Right lobe of liver (tissue), 6 donors: ENCODE data around the gene MROH8. TPM values are rescaled to one million over a fixed set of nuclear protein-coding genes. Genes with fewer than 3 reads are reported as not detected.
A peak's percentile ranks its signal among the peaks of the same experiment; 100 is the strongest.

Source experiments
- ATAC-seq, 4 donors: fragments of 200-7000 bp; cut with Tn5 transposase; one replicate each; pipeline ENCODE4 v1.9.1; 2020; ENCODE audit warnings: mild to moderate bottlenecking in 4 of 4, moderate library complexity in 4 of 4
- DNase-seq, 3 donors: peaks; one replicate each; pipeline ENCODE4 v3.0.0-alpha.2; 2020
- H3K27ac ChIP-seq, 3 donors: fragments of 200-600 bp; one replicate each; pipeline ENCODE4 v1.8.0; 2022
- H3K27me3 ChIP-seq, 2 donors: fragments of 200-600 bp; one replicate each; pipeline ENCODE4 v1.8.0; 2022
- H3K36me3 ChIP-seq, 4 donors: fragments of 200-600 bp; sonication (generic) in 1 of 4; one replicate each; pipeline versions ENCODE4 v1.5.1 to v1.8.0; 2017 to 2022; ENCODE audit warnings: control low read depth in 1 of 4
- H3K4me1 ChIP-seq, 4 donors: fragments of 200-600 bp; sonication (generic) in 1 of 4; one replicate each; pipeline versions ENCODE4 v1.5.1 to v1.8.0; 2017 to 2022; ENCODE audit warnings: control low read depth in 1 of 4
- H3K4me3 ChIP-seq, 3 donors: fragments of 200-600 bp; one replicate each; pipeline ENCODE4 v1.8.0; 2022
- H3K9me3 ChIP-seq, 4 donors: fragments of 200-600 bp; sonication (generic) in 1 of 4; one replicate each; pipeline versions ENCODE4 v1.5.1 to v1.8.0; 2017 to 2022; ENCODE audit warnings: control low read depth in 1 of 4
- POLR2A ChIP-seq: fragments of 450-650 bp; IDR thresholded peaks from one replicate; pipeline ENCODE4 v1.6.1; 2017; ENCODE audit warnings: antibody characterized with exemption, mild to moderate bottlenecking
- WGBS: methylation state at CpG from one replicate; pipeline ENCODE4 v1.1.6; 2018; ENCODE audit warnings: low coverage, low lambda C conversion rate; ENCODE audit not compliant: insufficient coverage; ENCODE audit errors: missing lambda C conversion rate; 5-methylcytosine and 5-hydroxymethylcytosine counted together
- intact Hi-C, 2 donors: fragments of 100-400 bp; cut with DNase I; formaldehyde crosslinking; loops; one replicate each; pipeline versions ENCODE4 v1.11.2 to v1.14.1; 2022
- total RNA-seq, 6 experiments: library from RNA; depleted of rRNA in 2 of 6; stranded (reverse); fragments of >200 nt in 2 of 6; fragmentation: NEBNext Ultra II Directional in 3 of 6; extraction: Animal tissue kit (Norgen Biotek cat#: 25700) in 3 of 6; gene quantifications; one replicate each; pipeline versions ENCODE4 v1.1.0 to v1.2.4, GENCODE V29; 2016 to 2023
- TF ChIP-seq, protein P1 (sequence below), 4 donors: fragments of 200-600 bp in 3 of 4; fragments of 450-650 bp in 1 of 4; IDR thresholded peaks; one replicate each; pipeline versions ENCODE4 v1.5.1 to v1.8.0; 2016 to 2022; ENCODE audit warnings: antibody characterized with exemption in 4 of 4, mild to moderate bottlenecking in 2 of 4
- donor health status: DM: no; HTN: yes; CAD: no.
- donor health status: DM: no; HTN: no; CAD: no.
- donor health status: DM: no; HTN: no; CAD: no.
- donor health status: DM: no; HTN: yes; CAD: no.
- donor health status: DM: no; HTN: yes; CAD: no.

The MROH8 gene
- total RNA-seq, 6 experiments from 2014 or later: 1.1 to 5.2 (median 2.2) TPM

- ATAC-seq: peak; percentile 97 to 99 (median 98)
- Histone ChIP-seq H3K4me1 (peaks cover 0 to 22% (median 0%) of the 10 kb centered on the region in 4 donors), H3K36me3 (peaks cover 0 to 2% (median 0%) of the 10 kb centered on the region in 4 donors), H3K4me3 (no peak overlapping the region), H3K27me3 (no peaks in the 10 kb centered on the region), H3K27ac (no peak overlapping the region), H3K9me3 (no peaks in the 10 kb centered on the region)
- intact Hi-C loops: loop anchor here in 1 of 2 donors (10.0 kb wide), 1 partner anchor 343 kb away; no protein-coding TSS in a partner anchor
- DNase-seq: peak; percentile 84 to 92 (median 88)
- WGBS: 19% methylated on average over 5 of the region's 5 CpGs
- TF ChIP-seq POLR2A: no peak
- TF ChIP-seq, protein P1, sequence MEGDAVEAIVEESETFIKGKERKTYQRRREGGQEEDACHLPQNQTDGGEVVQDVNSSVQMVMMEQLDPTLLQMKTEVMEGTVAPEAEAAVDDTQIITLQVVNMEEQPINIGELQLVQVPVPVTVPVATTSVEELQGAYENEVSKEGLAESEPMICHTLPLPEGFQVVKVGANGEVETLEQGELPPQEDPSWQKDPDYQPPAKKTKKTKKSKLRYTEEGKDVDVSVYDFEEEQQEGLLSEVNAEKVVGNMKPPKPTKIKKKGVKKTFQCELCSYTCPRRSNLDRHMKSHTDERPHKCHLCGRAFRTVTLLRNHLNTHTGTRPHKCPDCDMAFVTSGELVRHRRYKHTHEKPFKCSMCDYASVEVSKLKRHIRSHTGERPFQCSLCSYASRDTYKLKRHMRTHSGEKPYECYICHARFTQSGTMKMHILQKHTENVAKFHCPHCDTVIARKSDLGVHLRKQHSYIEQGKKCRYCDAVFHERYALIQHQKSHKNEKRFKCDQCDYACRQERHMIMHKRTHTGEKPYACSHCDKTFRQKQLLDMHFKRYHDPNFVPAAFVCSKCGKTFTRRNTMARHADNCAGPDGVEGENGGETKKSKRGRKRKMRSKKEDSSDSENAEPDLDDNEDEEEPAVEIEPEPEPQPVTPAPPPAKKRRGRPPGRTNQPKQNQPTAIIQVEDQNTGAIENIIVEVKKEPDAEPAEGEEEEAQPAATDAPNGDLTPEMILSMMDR (IDR thresholded peaks at IDR 0.05): peak; percentile 82 to 95 (median 94)
Observed at GRCh38 chr20:37192137-37192854, 12.9 kb upstream of the MROH8 start.

GRCh38 chr20:37190354-37191112 is 11.2 kb upstream of the MROH8 start:
- intact Hi-C loops: loop anchor here in 1 of 2 donors (10.0 kb wide), 1 partner anchor 344 kb away; no protein-coding TSS in a partner anchor
- H3K36me3 ChIP-seq: peaks cover 2 to 15% (median 9%) of the 10 kb centered on the region in 4 donors
- 65% methylated on average over 8 of the region's 9 CpGs for WGBS
- DNase-seq: no peak
- no peak overlapping the region for H3K27ac ChIP-seq
- no peak overlapping the region for H3K4me3 ChIP-seq
- ATAC-seq: no peak
- no peaks in the 10 kb centered on the region for H3K9me3 ChIP-seq
- TF ChIP-seq, protein P1 (IDR thresholded peaks at IDR 0.05): no peak
- TF ChIP-seq POLR2A: no peak
- H3K27me3 ChIP-seq: no peaks in the 10 kb centered on the region
- H3K4me1 ChIP-seq: peaks cover 0 to 22% (median 0%) of the 10 kb centered on the region in 4 donors

DNA sequence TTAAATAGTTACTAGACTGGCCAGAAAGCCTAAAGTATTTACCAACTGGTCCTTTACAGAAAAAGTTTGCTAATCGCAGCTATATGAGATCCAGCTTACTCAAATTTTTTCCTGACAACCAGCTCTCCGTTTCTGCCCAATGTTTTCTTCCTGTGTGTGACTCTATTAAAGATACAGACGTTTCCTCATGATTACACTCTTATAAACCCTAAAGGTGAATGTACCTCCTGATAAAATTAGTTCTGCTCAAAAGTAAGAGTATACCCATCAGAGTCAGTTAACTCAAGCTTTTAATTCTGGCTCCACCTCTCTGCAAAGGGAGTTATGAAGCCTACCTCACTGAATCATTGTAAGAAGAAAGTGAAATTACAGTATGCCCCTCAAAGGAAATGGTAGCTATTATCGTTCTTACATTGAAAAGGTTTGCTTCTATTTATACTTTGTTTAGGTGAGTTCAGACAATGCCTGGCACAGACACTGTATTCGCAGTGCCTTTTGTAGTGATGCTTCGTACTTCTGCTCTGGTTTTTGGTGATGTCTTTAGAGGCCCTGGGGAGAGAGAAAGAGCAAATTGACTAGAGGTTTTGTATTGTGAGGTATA is 10.2 kb upstream of the MROH8 start:
- Histone ChIP-seq H3K4me3 (no peak overlapping the region), H3K27ac (no peak overlapping the region), H3K9me3 (no peaks in the 10 kb centered on the region), H3K36me3 (peaks cover 5 to 23% (median 14%) of the 10 kb centered on the region in 4 donors), H3K27me3 (no peaks in the 10 kb centered on the region), H3K4me1 (peaks cover 0 to 22% (median 0%) of the 10 kb centered on the region in 4 donors)
- TF ChIP-seq, protein P1 (IDR thresholded peaks at IDR 0.05): no peak
- TF ChIP-seq POLR2A: no peak
- intact Hi-C loops: loop anchor here in 1 of 2 donors (10.0 kb wide), 1 partner anchor 345 kb away; no protein-coding TSS in a partner anchor
- WGBS: 39% methylated on average over 6 of the region's 6 CpGs
- no peak for ATAC-seq
- no peak for DNase-seq

DNA sequence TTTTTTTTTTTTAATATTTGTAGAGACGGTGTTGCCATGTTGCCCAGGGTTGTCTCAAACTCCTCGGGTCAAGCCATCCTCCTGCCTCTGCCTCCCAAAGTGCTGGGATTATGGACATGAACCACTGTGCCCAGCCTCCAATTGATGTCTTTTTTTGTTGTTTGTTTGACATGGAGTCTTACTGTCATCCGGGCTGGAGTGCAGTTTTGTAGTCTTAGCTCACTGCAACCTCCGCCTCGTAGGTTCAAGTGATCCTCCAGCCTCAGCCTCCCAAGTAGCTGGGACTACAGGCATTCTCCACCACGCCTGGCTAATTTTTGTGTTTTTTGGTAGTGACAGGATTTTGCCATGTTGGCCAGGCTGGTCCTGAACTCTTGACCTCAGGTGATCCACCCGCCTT is 9.4 kb upstream of the MROH8 start:
- intact Hi-C loops: no loop called here
- Histone ChIP-seq H3K4me3 (no peak overlapping the region), H3K27me3 (no peaks in the 10 kb centered on the region), H3K27ac (no peak overlapping the region), H3K36me3 (peaks cover 5 to 30% (median 17%) of the 10 kb centered on the region in 4 donors), H3K9me3 (no peaks in the 10 kb centered on the region), H3K4me1 (peaks cover 0 to 22% (median 0%) of the 10 kb centered on the region in 4 donors)
- TF ChIP-seq POLR2A: no peak
- TF ChIP-seq, protein P1 (IDR thresholded peaks at IDR 0.05): no peak
- WGBS: 82% methylated on average over 5 of the region's 7 CpGs
- DNase-seq: no peak
- no peak for ATAC-seq
